Amniotic epithelial cell (primary cell): ENCODE results near the gene SELL.
"Not testable (repeated sequence)": the region's sequence is repeated elsewhere in the genome, so short reads cannot be mapped to it uniquely, and the experiment has no call there.

Source experiments
- DNase-seq: peaks from one replicate; pipeline ENCODE4 v3.0.0-alpha.2; 2010; ENCODE audit warnings: low read depth

The SELL gene

GRCh38 chr1:169711469-169712308 is at the start of gene SELL:
Gene SELL (minus strand): TSS chr1:169711620. CDS start chr1:169711498, 122 bp downstream.
- DNase-seq, result peak; percentile 69

DNA sequence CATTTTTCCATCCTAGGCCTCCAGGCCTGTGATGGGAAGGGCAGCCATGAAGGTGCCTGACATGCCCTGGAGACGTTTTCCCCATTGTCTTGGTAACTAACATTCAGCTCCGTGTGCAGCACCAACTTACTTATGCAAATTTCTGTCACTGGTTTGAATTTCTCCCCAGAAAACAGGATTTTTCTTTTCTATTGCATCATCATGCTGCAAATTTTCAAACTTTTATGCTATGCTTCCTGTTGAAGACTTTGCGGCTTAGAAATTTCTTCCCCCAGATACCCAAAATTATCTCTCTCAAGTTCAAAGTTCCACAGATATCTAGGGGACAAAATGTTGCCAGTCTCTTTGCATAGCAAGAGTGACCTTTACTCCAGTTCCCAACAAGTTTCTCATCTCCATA is 47.6 kb upstream of the SELL start:
- no peak for DNase-seq

DNA sequence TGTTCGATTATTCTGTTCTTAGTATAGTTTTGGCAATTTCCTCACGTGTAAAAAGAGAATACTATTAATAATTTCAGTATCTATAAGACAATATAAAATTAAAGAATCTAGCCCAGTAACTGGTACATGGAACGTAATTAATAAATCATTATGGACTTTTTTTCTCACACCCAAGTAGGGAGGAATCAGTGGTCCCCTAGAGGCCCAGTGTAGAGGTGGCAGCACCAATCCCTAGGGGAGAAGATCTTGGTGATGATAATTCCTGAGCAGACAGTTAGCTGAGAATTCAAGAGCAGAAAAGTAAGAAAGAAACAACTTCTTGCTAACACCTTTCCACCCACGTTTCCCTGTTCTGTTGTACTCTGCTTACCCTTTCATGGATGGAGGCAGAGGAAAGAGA is 42.1 kb upstream of the SELL start:
- no peak for DNase-seq

DNA sequence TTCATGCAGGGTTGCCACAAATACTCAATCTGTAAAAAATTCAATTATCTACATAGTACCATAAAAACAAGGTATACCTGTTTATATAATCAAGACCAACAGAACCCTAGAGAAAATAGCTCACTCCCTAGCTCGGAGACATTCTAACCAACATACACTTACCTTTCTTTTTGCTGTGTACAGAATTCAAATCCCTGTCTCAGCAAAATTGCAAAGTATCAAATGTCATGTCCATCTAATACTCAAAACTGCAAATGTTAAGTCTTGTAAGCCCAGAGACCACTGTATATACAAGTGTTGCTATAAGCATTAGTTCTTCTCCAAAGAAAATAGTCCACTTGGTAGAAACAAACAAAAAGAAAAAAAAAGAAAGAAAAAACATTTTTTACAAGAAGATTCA is 38.6 kb upstream of the SELL start:
- DNase-seq, result no peak

- no peak for DNase-seq
Observed at GRCh38 chr1:169746550-169746949, 35.1 kb upstream of the SELL start.

GRCh38 chr1:169745015-169745861 is 33.8 kb upstream of the SELL start:
- DNase-seq, result peak; percentile 45

- DNase-seq, result peak; percentile 2
Observed at GRCh38 chr1:169741666-169742394, 30.4 kb upstream of the SELL start.

- no peak for DNase-seq
Observed at GRCh38 chr1:169739980-169740379, 28.6 kb upstream of the SELL start.

DNA sequence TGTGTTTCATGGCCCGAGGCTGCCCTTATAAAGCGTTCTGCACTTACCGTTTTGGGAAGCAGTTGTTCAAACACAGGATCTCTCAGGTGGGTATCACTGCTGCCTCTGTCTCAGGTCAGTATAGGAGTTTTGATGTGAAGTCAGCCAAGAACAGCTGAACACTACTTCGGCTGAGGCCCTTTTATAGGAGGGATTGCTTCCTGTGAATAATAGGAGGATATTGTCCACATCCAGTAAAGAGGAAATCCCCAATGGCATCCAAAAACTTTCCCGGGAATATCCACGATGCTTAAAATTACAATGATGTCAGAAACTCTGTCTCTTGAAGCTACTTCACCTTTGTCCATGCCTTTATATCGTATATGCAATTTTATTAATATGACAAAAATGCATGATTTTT is 22.5 kb upstream of the SELL start, which contains the start of gene SELE:
Gene SELE (minus strand): TSS at position 156 of the 400 bp plus-strand sequence. CDS start 467 bp downstream, outside the sequence.
- no peak for DNase-seq

DNA sequence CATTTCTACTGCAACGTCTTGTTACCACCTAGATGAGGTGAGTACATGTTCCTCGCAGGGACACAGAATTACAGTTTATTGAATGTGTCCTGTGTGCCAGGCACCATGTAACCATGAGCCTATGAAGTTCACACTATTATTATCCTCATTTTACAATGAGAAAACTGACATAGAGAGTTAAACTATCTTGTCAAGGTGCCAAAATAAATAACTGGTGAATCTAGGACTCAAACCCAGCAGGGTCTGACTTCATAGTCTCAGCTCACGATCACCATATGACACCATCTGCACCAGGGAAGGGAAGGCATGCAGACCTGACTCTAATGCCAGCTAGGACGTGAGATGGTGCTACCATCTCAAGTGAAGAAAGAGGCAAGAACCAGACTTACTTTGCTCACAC is 20.0 kb upstream of the SELL start:
- DNase-seq, result no peak

GRCh38 chr1:169729991-169730390 is 18.6 kb upstream of the SELL start:
- no peak for DNase-seq

GRCh38 chr1:169727307-169727706 is 15.9 kb upstream of the SELL start:
- no peak for DNase-seq

GRCh38 chr1:169726851-169727250 is 15.4 kb upstream of the SELL start:
- no peak for DNase-seq

DNA sequence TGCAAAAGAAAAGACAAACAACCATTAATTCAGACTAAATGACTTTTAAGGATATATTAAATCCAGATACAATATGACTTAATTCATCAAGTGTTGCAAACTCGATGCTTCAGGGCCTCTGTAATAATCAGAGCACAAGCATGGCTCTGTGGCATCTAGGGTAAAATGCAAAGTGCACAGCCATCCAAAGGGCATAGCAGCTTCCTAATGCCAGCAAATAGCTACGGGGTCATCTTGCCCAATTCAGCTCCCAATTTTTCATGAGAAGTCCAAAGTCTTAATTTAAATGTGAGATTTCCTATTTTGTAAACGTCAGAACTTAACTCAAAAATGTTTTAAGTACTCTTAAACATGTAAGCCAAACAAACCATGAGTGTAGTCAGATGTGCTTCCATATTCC is 14.5 kb upstream of the SELL start:
- no peak for DNase-seq

DNA sequence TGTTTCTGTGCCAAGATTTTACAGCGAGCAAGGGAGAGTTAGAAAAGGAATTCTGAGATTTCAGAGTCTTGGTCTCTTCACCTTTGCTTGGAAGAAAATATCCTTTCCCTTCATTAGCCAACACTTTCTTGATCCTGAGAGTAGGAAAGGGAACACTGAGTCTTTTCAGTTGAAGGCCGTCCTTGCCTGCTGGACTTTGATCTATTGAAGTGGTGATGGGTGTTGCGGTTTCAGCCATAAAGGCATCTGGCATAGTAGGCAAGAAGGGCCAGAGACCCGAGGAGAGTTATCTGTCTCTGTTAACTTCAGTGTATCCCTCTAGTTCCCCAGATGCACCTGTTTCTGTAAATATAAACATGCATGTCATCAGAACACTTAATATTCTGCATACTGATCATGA is 12.7 kb upstream of the SELL start:
- DNase-seq, result peak; percentile 1

- DNase-seq, result no peak
Observed at GRCh38 chr1:169723763-169724162, 12.3 kb upstream of the SELL start.

DNA sequence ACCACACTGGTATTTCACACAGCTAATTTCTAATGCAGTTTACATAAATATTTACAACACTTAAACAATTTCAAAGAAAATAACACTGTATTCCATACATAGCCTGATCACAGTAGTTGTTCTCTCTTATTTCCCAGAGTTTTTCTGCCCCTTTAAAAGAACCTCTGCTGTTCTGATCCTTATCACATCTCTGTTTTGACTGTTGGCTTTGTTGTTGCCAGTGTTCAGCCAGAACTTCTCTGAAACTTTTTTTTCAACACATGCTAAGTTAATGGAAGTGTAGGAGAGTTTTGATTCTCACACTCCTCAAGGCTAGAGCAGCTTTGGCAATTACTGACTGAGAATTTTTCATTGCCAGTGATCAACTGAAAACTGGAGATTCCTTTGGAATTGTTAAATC is 11.4 kb upstream of the SELL start:
- no peak for DNase-seq

GRCh38 chr1:169715100-169715499 is 3.7 kb upstream of the SELL start:
- not testable (repeated sequence) for DNase-seq

DNA sequence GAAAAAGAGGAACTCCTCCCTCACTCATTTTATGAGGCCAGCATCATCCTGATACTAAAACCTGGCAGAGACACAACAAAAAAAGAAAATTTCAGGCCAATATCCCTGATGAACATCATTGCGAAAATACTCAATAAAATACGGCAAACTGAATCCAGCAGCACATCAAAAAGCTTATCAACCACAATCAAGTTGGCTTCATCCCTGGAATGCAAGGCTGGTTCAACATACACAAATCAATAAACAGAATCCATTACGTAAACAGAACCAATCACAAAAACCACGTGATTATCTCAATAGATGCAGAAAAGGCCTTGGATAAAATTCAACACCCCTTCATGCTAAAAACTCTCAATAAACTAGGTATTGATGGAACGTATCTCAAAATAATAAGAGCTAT is 1.7 kb upstream of the SELL start:
- not testable (repeated sequence) for DNase-seq

DNA sequence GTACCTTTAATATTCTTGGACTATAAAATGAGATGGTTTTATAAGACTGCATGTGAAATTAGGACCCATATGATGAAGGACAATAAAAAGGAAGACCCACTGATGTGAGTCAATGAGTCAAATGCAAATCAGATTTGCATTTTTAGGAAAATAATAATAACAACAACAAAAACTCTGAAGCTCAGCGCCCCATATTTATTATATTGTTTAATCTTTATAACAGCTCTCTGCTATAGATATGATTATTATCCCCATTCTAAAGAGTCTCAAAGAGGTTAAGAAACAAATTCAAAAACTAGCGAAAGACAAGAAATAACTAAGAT is 850 bp upstream of the SELL start:
- no peak for DNase-seq

DNA sequence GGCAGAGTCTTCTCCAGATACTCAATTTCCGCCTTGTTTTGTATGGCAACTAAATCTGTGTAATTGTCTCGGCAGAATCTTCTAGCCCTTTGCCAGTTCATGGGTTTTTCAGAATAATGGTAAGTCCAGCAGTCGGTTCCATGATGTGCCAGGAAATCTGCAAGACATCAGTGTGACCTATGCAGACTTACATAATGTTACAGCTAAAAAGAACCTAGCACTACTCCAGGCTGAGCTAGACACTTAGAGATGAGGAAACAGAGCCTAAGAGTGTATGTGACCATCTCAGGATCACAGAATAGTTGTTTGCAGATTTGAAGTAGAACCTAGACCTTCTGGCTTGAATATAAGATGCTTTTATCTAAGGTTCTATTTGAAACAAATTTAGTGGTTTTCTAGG is 2.8 kb downstream of the SELL start:
- no peak for DNase-seq

DNA sequence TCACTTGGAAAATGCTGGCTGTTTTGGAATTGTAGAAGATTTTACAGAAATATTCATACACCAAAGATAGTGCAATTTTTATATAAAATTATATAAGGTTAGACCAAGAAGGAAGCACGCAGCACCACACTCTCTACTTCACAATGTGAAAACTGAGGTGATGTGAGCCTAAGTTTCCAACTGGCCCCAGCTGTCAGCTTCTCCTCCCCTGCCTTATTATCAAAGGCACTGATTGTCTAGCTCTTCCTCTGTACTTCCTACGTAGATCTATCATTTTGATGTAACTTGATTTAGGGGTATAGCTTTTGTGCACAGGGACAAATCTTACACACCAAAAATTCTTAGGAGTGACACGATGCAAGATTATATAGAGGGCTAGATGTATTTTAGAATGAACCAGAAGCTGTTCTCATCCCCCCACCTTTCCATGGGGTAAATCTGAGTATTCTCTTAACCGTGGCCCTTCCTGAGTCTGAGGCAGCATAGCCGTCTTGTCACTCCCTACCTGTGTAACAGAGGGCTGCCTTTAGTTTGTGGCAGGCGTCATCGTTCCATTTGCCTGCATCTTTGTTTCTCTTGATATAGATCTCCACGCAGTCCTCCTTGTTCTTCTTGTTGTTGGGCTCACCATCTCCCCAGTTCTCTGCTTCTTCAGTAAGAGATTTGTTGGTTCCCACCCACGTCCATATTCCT is 3.4 kb downstream of the SELL start:
- DNase-seq, result no peak
